Measurements from ENCODE around the gene C1QTNF9B.
"Not testable (repeated sequence)": the region's sequence is repeated elsewhere in the genome, so short reads cannot be mapped to it uniquely, and the experiment has no call there.

The C1QTNF9B gene

GRCh38 chr13:23897452-23897919 is at the start of gene C1QTNF9B:
Gene C1QTNF9B (minus strand): TSS chr13:23897502.
- not testable (repeated sequence) for DNase-seq

- no peak for DNase-seq
Measured at GRCh38 chr13:23946900-23947299, 49.6 kb upstream of the C1QTNF9B start.

- no peak for DNase-seq
Measured at GRCh38 chr13:23946067-23946466, 48.8 kb upstream of the C1QTNF9B start.

- DNase-seq = no peak
Measured at GRCh38 chr13:23945612-23946011, 48.3 kb upstream of the C1QTNF9B start.

- DNase-seq = no peak
Measured at GRCh38 chr13:23941211-23941610, 43.9 kb upstream of the C1QTNF9B start.

- DNase-seq = not testable (repeated sequence)
Measured at GRCh38 chr13:23939666-23940065, 42.4 kb upstream of the C1QTNF9B start.

GRCh38 chr13:23934520-23934919 is 37.2 kb upstream of the C1QTNF9B start:
- DNase-seq = no peak

- no peak for DNase-seq
Measured at GRCh38 chr13:23928985-23929384, 31.7 kb upstream of the C1QTNF9B start.

- no peak for DNase-seq
Measured at GRCh38 chr13:23923031-23923430, 25.7 kb upstream of the C1QTNF9B start.

GRCh38 chr13:23922005-23922932 is 25.0 kb upstream of the C1QTNF9B start:
- DNase-seq = no peak

- DNase-seq = peak; percentile 61
Measured at GRCh38 chr13:23921451-23921888, 24.2 kb upstream of the C1QTNF9B start.

- no peak for DNase-seq
Measured at GRCh38 chr13:23919006-23919405, 21.7 kb upstream of the C1QTNF9B start.

GRCh38 chr13:23918208-23918607 is 20.9 kb upstream of the C1QTNF9B start:
- DNase-seq = no peak

- peak; percentile 47 for DNase-seq
Measured at GRCh38 chr13:23915308-23915707, 18.0 kb upstream of the C1QTNF9B start.

- DNase-seq = no peak
Measured at GRCh38 chr13:23912469-23912868, 15.2 kb upstream of the C1QTNF9B start.

- DNase-seq = no peak
Measured at GRCh38 chr13:23909606-23910005, 12.3 kb upstream of the C1QTNF9B start.

- no peak for DNase-seq
Measured at GRCh38 chr13:23905766-23906165, 8.5 kb upstream of the C1QTNF9B start.

- DNase-seq = no peak
Measured at GRCh38 chr13:23903906-23904280, 6.6 kb upstream of the C1QTNF9B start.

- DNase-seq = no peak
Measured at GRCh38 chr13:23902975-23903905, 5.9 kb upstream of the C1QTNF9B start.

- DNase-seq = no peak
Measured at GRCh38 chr13:23901365-23901764, 4.1 kb upstream of the C1QTNF9B start.

GRCh38 chr13:23899555-23899954 is 2.3 kb upstream of the C1QTNF9B start:
- no peak for DNase-seq

GRCh38 chr13:23898101-23898500 is 799 bp upstream of the C1QTNF9B start:
- no peak for DNase-seq

GRCh38 chr13:23894746-23895145 is 2.6 kb downstream of the C1QTNF9B start:
- not testable (repeated sequence) for DNase-seq

Measured in NCI-H1092 treated with DMSO at 0.1 percent for 48 hours (cell line).